Umbilical cord (tissue), 2 donors: Measurements from ENCODE around the gene ANXA1. TPM values are rescaled to one million over a fixed set of nuclear protein-coding genes. Genes with fewer than 3 reads are reported as not detected.

Experiments used
- DNase-seq: peaks from one replicate; pipeline ENCODE4 v3.0.0-alpha.2; 2015; ENCODE audit warnings: low spot score
- total RNA-seq: library from RNA; depleted of rRNA; stranded (reverse); fragments of >200 nt; gene quantifications from one replicate; pipeline ENCODE4 v1.2.3, GENCODE V29; 2014; ENCODE audit warnings: low replicate concordance; ENCODE audit not compliant: insufficient read depth

ANXA1 gene, protein sequence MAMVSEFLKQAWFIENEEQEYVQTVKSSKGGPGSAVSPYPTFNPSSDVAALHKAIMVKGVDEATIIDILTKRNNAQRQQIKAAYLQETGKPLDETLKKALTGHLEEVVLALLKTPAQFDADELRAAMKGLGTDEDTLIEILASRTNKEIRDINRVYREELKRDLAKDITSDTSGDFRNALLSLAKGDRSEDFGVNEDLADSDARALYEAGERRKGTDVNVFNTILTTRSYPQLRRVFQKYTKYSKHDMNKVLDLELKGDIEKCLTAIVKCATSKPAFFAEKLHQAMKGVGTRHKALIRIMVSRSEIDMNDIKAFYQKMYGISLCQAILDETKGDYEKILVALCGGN
- total RNA-seq = 1,417 TPM

DNA sequence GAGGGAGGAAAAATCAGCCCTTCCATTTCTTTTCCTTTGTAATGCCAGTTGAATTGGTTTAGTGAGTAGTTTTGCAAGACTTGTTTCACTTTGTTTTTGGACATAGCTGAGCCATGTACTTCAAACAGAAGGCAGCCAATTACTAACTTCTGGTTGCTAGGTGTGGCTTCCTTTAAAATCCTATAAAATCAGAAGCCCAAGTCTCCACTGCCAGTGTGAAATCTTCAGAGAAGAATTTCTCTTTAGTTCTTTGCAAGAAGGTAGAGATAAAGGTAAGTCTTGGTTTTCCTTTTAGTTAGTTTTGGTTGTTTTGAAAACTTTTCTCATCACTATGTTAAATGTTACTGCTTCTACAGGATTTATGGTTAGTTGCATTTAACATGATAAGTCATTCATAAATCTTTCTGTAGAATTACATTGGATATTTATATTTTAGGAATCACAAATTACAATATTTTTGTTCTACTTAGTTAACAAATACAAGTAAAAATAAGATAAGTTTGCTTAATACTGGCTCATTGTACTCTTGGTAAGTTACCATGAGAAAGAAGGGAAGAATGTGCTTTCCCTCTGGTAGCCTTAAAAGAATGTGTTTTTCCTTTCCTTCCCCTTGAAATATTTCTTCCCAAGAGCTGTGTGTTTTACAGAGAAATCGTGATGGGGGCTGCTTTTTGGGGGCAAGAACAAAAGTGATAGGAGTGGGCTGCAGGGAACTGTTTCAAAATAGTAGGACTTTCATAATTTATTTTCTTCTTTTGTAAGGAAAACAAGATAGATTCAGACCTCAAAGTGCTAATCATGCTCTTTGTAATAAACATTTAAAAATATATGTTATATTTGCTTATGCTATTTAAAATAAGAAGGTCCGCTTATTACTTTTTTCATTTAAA lies at the start of gene ANXA1:
Gene ANXA1 (plus strand): TSS at position 213 of the 890 bp plus-strand sequence. CDS start 6,671 bp downstream, outside the sequence.
- DNase-seq = peak; percentile 95

DNA sequence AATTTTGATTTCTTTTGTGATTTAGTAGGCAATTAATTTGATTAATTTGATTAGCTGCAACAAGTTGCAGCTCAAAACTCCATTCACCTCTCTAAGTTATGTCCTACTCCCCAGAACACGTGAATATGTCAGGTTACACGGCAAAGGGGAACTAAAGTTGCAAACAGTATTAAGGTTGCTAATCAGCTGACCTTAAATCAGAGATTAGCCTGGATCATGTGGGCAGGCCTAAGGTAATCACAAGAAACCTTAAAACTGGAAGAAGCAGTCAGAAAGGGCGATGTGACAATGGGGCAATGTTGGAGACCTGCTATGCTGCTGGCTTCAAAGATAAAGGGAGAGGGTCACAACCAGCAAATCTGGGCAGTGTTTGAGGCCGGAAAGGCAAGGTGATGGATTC lies 47.3 kb upstream of the ANXA1 start:
- no peak for DNase-seq

DNA sequence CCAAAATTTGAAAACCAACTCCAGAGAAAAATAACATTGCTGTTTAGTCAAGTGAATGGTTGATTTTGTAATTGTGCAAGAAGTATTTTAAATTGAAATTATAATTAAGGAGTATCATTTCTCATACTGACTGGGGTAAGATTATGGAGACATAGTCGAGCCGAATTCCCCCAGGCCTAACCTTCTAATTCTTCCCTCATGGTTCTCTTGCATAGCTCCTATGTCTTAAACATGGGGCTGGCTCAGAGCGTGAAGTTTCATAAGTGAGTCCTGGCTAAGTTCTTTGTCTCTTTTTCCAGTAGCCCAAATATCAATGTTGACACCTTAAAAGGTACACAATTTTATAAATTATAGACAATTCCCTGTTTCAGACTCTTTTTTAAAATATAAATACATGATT lies 46.7 kb upstream of the ANXA1 start:
- DNase-seq = no peak

DNA sequence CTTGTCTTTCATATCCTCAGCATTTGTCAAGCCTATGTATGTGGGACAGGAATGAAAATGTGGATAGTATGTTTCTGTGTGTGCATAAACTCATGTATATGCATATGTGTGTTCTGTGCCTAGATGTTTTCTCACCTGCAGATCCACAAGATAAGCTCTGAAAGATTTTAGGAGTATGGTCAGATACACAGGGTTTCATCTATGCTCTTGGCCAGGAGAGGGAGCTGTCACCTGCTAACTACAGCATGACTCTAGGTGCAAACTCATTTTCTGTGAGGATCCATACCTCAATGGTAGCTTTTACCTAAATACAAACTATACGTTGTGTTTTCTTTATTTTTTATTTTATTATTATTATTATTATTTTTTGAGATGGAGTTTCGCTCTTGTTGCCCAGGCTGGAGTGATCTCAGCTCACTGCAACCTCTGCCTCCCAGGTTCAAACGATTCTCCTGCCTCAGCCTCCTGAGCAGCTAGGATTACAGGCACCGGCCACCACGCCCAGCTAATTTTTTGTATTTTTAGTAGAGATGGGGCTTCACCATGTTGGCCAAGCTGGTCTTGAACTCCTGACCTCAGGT lies 44.1 kb upstream of the ANXA1 start:
- DNase-seq = peak; percentile 60

DNA sequence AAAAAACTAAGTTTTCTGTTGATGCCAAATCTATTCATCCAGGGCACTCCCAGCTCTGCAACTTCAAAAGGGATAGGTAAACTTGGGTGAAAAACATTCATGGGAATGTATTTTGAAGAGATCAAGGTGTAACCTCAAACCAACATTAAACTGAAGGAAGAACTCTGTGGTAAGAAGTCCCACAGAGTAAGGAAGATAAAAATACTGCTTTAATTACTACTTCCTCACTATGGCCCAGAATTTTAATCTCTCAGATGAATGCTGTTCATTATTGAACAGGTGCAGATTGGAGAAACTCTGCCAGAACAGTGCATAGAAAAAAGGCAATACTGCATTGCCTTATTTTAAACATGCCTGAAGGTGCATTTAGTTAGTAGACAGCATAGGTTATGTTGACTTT lies 37.6 kb upstream of the ANXA1 start:
- DNase-seq = no peak

DNA sequence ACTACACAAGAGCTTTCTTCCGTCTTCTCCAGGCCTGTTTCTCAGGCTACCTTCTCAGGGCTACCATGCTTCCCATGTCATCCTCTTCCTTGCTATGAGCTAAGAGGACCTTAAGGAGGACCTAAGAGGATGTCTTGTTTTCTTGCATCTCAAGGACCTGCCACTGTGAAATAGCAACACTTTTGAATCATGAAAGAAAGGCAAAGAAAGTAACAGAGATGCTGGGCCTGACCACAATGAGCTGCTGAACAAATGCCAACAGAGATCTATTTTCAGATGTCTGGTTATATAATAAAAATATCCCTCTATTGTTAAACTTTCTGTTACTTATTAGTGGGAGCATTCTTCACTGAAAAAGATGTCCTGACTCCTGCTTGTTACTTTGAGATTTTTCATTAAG lies 36.7 kb upstream of the ANXA1 start:
- no peak for DNase-seq

DNA sequence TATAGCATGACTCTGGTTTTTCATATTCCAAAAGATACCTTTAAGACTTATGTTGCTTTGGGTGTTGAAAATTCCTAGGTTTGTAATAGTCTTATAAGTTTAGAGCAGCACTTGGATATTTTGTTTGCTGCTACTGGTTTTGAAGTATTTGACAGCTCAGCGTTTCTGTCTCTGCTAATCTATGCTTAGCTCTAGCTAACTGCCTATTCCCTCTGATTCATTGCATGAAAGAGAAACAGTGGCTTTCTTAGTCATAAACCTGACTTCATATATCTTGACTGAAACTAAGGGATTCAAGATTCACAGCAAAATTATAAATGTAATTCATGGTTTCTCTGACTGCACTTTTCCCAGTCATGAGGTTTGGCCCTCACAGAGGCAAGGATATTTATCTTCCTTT lies 35.6 kb upstream of the ANXA1 start:
- DNase-seq = peak; percentile 81

DNA sequence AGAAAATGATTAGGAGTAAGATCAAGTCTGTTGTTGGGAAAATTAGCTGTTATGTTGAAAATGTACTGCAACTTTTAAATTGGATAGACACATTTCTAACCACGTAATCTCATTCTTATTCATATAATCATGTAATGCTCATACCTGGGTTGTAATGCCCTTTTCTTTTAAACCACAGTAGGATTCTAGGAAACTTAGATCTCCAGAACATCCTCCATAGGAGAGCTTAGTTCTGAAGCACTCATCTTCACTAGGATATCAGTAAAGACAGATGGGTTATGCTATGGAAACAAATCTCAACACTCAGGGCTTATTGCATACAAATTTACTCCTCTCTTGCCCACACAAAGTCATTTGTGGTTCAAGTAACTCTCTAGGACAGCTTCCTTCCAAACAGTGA lies 34.8 kb upstream of the ANXA1 start:
- no peak for DNase-seq

DNA sequence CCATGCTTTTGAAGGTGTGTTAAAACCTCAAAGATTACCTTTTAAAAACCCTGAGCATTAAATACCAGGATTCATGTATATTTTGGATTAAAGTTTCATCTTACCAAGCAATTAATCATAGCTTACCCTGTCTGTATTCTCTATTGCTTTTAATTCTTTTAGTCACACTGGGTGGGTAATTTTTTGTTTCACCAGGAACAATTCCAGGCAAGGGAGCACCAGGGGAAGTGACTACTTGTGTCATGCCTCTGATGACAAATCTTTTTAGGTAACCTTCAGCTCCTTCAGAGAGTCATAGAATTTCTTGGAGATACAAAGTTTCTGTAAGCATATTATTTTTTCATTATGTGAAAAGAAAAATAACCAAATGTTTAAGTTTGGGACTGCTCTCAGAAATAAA lies 33.4 kb upstream of the ANXA1 start:
- no peak for DNase-seq

DNA sequence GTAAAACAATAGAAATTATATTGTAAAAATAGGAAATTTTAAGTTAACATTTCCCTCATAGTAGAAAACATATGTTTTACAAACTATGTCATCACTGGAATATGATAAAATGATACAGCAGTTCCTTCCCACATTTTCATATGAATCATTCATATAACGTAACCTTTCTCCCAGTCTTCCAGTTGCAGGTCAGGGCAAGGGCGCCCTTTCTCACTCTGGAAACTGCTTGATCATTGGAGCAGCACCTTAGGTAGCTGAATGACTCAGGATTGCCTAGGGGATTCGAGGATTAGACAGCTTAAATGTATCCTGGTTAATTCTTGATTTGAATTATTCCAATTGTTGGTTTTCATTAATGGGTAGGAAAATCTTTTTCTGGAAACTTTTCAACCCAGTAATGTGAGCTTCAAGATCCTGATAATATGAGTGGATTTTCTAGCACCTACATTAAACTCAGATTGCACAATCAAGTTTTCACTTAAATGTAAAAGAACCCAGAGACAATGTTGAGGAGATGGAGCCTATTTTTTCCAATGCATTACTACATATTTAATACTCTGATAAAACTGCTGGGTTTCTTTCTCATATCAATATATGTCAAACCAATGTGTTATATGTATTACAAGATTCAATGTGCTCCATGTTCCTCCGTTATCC lies 32.6 kb upstream of the ANXA1 start:
- DNase-seq = no peak

DNA sequence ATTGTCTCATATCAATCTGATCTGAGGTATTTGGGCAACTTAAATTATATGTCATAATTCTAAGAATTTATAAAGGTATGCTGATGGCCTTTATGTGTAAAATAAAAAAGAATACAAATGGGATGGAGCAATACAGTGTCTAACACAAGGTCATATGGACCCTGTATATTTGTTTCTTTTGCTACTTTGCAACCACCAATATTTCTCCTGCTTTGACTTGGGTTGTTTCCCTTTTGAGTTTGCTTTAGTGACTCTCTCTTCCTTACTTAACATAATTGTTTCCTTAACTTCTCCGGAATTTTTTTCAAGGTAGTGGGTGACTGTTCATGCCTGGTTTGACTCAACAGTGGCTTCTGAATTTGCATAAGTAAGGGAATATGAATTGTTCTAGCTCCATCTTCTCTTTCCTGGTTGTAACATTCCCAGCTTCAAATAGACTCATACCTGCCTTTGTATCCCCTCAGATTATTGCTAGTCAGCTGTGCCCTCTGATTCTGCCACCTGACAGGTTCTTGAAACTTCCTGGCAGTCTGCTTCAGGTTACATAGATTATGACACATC lies 30.2 kb upstream of the ANXA1 start:
- DNase-seq = no peak

DNA sequence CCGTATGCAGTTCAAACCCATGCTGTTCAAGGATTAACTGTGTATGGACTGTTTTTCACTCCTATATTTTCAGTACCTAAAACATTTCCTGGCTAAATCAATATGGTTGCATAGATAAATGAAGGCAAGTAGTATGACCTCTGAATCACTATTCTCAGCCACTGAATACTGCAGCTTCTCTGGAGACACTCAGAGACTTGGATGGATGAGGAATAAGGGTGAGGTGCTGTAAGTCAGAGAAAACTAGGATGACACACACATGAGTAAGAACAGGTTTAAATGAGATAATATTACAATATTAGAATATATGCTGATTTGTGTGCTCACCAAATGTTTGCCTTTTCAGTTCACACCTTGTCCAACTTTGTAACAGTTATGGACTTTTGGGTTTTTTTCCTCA lies 26.0 kb upstream of the ANXA1 start:
- DNase-seq = no peak

DNA sequence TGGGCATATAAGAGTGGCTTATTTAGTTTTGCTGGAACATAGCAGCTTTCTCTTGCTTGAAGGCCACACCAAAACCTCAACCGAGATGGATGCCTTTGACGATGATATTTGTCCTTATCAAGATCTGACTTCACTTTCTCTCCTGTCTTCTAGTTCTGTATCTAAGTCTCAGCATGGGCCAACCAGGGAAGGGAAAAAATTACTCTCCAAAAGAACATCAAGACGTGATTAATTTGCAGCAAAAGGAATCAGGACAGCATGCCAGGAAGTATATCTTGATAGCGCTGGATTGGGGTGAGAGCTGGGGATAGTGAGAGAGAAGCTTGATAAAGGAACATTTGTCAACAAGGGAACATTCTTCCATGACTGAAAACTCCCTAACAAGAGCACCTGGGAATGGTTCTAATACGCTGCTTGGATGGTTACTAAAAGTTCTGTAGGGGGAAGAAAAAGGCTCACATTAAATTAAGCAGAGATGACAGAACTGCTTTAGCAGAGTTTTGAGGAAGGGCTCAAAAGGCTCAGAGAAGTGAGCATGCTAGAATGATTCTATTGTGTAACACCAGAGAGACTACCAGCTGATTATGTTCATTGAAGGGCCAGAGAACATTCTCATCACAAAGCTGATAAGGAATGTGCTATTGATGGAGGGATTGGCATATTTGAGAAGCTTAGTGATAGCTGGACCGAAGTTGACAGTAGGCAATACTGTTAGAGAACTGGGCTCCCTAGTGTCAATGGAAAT lies 21.6 kb upstream of the ANXA1 start:
- DNase-seq = no peak

DNA sequence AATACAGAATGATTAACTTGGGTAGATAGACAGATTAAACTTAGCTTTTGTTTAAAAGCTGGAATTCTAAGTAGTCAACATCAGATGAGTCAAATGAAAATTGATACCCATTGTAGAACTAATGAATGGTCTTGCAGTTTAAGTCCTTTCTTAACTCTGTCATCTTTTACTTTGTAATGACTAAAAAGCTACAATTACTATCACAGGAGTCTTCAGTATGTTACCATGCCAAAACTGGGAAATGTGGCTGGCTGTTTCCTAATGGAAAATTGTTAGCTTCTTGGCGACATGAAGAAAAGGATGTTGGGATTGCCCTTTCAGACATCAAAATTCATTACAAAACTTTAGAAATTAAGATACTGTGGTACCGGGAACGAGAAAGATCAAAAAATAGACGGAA lies 20.2 kb upstream of the ANXA1 start:
- DNase-seq = no peak

DNA sequence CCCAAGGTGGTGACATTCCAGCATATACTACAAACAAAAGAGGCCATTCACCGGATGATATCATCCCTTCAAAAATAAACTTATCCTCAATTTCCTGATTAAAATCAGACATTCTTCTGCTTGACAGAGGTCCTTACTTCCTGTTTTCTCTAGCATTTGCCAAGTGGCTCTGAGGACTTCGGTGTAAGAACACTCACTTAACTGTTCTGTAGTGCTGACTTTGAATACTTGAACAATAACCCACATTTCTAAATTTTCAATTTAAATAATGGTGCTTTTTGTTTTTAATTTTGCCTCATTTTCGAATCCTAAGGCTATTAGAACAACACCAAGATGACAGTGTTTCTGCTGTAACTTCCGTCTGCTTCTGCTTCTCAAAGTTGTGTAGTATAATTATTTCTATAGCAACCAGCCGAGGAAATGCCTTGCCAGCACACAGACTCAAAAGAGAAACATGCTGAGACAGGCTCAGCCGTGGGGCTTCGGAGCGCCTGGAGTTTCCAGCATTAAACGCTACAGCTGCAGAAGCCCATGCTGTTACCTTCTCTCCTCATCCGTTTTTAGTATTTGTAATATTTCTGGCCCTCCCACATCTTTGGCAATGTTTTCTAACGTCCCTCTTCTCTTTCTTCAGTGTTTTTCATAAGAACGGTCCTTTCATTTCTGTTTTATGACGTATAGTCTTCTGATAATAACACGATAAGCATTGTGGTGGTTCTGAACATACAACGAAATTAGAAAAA lies 19.5 kb upstream of the ANXA1 start:
- peak; percentile 97 for DNase-seq

DNA sequence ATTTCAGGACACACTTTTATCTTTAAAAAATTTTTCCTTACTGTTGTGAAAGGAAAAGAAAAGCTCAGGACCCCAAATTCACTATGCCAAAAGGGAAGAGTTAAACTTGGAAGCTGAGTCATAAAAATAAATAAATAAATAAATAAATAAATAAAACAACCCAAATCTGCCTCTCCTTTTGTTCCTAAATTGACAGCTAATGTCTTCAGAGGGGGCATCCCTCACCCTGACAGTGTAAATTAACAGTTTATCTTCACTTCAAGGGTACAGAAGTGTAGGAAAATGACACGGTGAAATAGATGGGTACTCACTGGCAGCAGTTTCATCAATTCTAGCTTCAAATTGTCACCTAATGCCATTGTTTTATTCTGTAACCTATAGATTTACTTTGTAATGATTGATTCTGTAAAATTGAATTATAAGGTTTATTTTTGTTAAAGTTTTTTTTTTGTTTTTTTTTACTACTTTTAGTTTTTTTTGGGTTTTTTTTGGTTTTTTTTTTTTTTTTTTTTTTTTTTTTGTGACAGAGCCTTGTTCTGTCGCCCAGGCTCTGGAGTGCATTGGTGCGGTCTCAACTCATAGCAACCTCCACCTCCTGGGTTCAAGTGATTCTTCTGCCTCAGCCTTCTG lies 18.5 kb upstream of the ANXA1 start:
- no peak for DNase-seq

DNA sequence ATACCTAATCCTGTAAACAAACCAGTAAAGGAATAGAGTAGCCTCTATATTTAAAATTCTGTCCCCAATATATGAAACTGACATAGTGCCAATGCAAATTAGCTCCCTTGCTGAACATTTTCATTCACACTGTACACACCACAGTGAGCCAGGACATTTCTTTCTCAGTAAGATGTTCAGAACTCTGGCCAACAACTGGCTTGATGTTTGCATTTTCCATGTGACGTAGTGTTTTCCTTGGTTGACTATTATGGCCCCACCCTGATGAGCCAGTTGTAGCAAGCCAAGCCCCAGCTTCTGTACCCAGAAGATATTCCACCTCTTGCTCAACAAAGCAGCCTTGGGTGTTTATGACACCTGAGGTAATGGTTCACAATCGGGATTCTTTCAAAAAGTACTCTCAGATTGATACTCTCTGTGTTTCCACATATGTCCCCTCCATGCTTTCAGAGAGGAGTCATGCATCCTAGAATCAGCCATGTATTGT lies 17.7 kb upstream of the ANXA1 start:
- no peak for DNase-seq

DNA sequence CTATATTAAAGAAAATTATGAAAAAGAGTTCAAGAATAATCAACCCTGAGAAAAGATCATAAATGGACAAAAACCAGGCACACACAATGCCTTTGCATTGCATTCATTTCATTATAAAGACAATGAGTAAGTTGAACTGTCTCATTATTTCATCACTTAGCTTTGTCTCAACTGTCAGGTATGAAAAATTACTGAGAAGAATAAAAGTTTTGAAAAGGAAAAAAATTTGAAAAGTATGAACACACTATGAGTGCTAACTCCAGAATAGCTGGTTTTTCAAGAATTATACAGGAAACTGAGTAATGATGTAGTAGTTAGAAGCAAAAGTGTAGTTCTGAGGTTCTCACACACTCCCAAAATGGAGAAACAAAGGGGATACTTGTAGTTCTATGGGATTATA lies 16.3 kb upstream of the ANXA1 start:
- no peak for DNase-seq

DNA sequence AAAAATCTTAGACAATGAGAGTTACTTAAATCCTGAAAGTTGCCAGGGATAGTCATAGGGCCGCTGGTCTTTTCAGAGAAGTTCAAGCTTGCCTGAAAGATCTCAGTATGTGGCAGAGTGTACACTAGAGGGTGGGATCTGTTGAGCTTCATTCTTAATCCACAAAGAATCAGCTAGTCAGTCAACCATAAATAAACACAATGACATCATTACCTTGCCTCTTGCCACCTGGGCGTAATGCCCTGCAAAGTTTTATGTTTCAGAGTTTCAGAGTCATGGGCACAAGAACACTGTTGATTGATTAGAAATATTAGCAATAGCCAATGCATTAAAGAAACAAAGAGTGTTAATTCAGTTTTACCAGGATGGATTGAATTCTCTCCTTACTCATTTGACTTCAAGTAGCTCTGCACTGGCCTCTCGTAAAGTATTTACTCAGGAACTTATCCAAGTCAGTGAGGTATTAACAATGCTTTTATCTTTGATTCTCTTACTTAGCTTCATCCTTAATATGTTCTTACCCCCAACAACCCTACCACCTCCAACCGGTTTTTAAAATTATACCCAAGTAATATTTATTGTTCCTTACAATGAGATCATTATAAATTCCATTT lies 14.3 kb upstream of the ANXA1 start:
- DNase-seq = no peak
